Calu3 (cell line): ENCODE measurements around the gene CYTIP. TPM values are rescaled to one million over a fixed set of nuclear protein-coding genes. Genes with fewer than 3 reads are reported as not detected.
"Not testable (repeated sequence)": the region's sequence is repeated elsewhere in the genome, so short reads cannot be mapped to it uniquely, and the experiment has no call there.

Experiments
- BruUV-seq: library from RNA; stranded (reverse); fragments of 400-500 nt; replicated peaks from 2 replicates; lab custom pipeline; 2021; lab: Mats Ljungman, UMichigan
- CTCF ChIA-PET: fragments of 300-600 bp; sonication (Branson Sonifier 250); formaldehyde crosslinking; loops from one replicate; lab custom pipeline; 2022; ENCODE audit warnings: antibody characterized with exemption; lab: Charles Lee
- DNase-seq: peaks from one replicate; pipeline ENCODE4 v3.0.0; 2022
- H3K27ac Mint-ChIP-seq: one replicate; pipeline ENCODE4 v1.8.0; 2022; ENCODE audit warnings: mixed read lengths; ENCODE audit not compliant: unreplicated experiment
- H3K27me3 Mint-ChIP-seq: one replicate; pipeline ENCODE4 v1.8.0; 2022; ENCODE audit warnings: mixed read lengths; ENCODE audit not compliant: unreplicated experiment
- H3K36me3 Mint-ChIP-seq: one replicate; pipeline ENCODE4 v1.8.0; 2022; ENCODE audit warnings: mild to moderate bottlenecking, moderate library complexity, mixed read lengths; ENCODE audit not compliant: insufficient read depth, unreplicated experiment
- H3K4me1 Mint-ChIP-seq: one replicate; pipeline ENCODE4 v1.8.0; 2022; ENCODE audit warnings: mild to moderate bottlenecking, low read depth, mixed read lengths; ENCODE audit not compliant: unreplicated experiment
- H3K4me3 Mint-ChIP-seq: one replicate; pipeline ENCODE4 v1.8.0; 2022; ENCODE audit warnings: mild to moderate bottlenecking, low read depth, moderate library complexity, mixed read lengths; ENCODE audit not compliant: unreplicated experiment
- H3K9me3 Mint-ChIP-seq: one replicate; pipeline ENCODE4 v1.8.0; 2022; ENCODE audit warnings: low read depth, mixed read lengths; ENCODE audit not compliant: unreplicated experiment
- CTCF ChIP-seq: fragments of 200-600 bp; IDR thresholded peaks from one replicate; pipeline ENCODE4 v1.8.0; 2022; ENCODE audit warnings: antibody characterized with exemption; ENCODE audit not compliant: unreplicated experiment
- intact Hi-C: fragments of 100-400 bp; cut with micrococcal nuclease; formaldehyde crosslinking; loops from one replicate; pipeline ENCODE4 v1.10.0; 2022; ENCODE audit not compliant: unreplicated experiment
- total RNA-seq: library from RNA; stranded (reverse); gene quantifications from 2 replicates; pipeline ENCODE4 v1.2.3, GENCODE V29; 2022

The CYTIP gene
- total RNA-seq, 1 experiment from 2014 or later: not detected

- DNase-seq: no peak
- H3K27ac Mint-ChIP-seq: no peak overlapping the region
- H3K4me1 Mint-ChIP-seq: no peaks in the 10 kb centered on the region
- no TSS peak for BruUV-seq
- CTCF ChIA-PET: no interaction called here
- intact Hi-C loops: no loop called here
- TF ChIP-seq CTCF: no peak
- no peaks in the 10 kb centered on the region for H3K9me3 Mint-ChIP-seq
- no peaks in the 10 kb centered on the region for H3K36me3 Mint-ChIP-seq
- H3K27me3 Mint-ChIP-seq: no peaks in the 10 kb centered on the region
- H3K4me3 Mint-ChIP-seq: no peak overlapping the region
Observed at GRCh38 chr2:157411624-157412336, 32.1 kb downstream of the CYTIP start.

GRCh38 chr2:157405398-157405797 is 38.5 kb downstream of the CYTIP start:
- H3K4me1 Mint-ChIP-seq, DNase-seq, H3K9me3 Mint-ChIP-seq, H3K4me3 Mint-ChIP-seq, CTCF ChIA-PET, H3K36me3 Mint-ChIP-seq, H3K27ac Mint-ChIP-seq, BruUV-seq, intact Hi-C loops: not testable (repeated sequence)
- H3K27me3 Mint-ChIP-seq: peaks cover 40% of the 10 kb centered on the region

GRCh38 chr2:157404363-157404762 is 39.5 kb downstream of the CYTIP start:
- H3K27me3 Mint-ChIP-seq: peaks cover 45% of the 10 kb centered on the region
- H3K9me3 Mint-ChIP-seq: no peaks in the 10 kb centered on the region
- H3K27ac Mint-ChIP-seq: no peak overlapping the region
- H3K4me1 Mint-ChIP-seq: no peaks in the 10 kb centered on the region
- BruUV-seq: no TSS peak
- CTCF ChIA-PET: no interaction called here
- DNase-seq: no peak
- no peak for TF ChIP-seq CTCF
- intact Hi-C loops: no loop called here
- H3K36me3 Mint-ChIP-seq: no peaks in the 10 kb centered on the region
- no peak overlapping the region for H3K4me3 Mint-ChIP-seq

GRCh38 chr2:157402801-157403485 is 40.9 kb downstream of the CYTIP start:
- BruUV-seq, H3K4me3 Mint-ChIP-seq, H3K9me3 Mint-ChIP-seq, DNase-seq, H3K27ac Mint-ChIP-seq, H3K4me1 Mint-ChIP-seq, CTCF ChIA-PET, intact Hi-C loops, H3K36me3 Mint-ChIP-seq: not testable (repeated sequence)
- H3K27me3 Mint-ChIP-seq: peaks cover 45% of the 10 kb centered on the region

- no peak overlapping the region for H3K27ac Mint-ChIP-seq
- DNase-seq: no peak
- CTCF ChIA-PET: no interaction called here
- no peaks in the 10 kb centered on the region for H3K36me3 Mint-ChIP-seq
- H3K27me3 Mint-ChIP-seq: peaks cover 10% of the 10 kb centered on the region
- no peaks in the 10 kb centered on the region for H3K9me3 Mint-ChIP-seq
- intact Hi-C loops: no loop called here
- no peaks in the 10 kb centered on the region for H3K4me1 Mint-ChIP-seq
- no peak for TF ChIP-seq CTCF
- no peak overlapping the region for H3K4me3 Mint-ChIP-seq
- no TSS peak for BruUV-seq
Observed at GRCh38 chr2:157395811-157396210, 48.1 kb downstream of the CYTIP start.
